Lower lobe of right lung (tissue), 2 donors: ENCODE results near the gene KRTAP4-8. TPM values are rescaled to one million over a fixed set of nuclear protein-coding genes. Genes with fewer than 3 reads are reported as not detected.
"Not testable (repeated sequence)": the region's sequence is repeated elsewhere in the genome, so short reads cannot be mapped to it uniquely, and the experiment has no call there.

ENCODE experiments used
- ATAC-seq, 2 donors: fragments of 200-7000 bp; cut with Tn5 transposase; one replicate each; pipeline ENCODE4 v1.9.1; 2020 to 2022; ENCODE audit warnings: mild to moderate bottlenecking in 2 of 2, moderate library complexity in 2 of 2
- DNase-seq: peaks from one replicate; pipeline ENCODE4 v3.0.0-alpha.2; 2020
- H3K27ac ChIP-seq: fragments of 200-600 bp; one replicate; pipeline ENCODE4 v1.8.0; 2022
- H3K27me3 ChIP-seq: fragments of 200-600 bp; one replicate; pipeline ENCODE4 v1.8.0; 2022; ENCODE audit warnings: low read depth
- H3K36me3 ChIP-seq: fragments of 200-600 bp; one replicate; pipeline ENCODE4 v1.8.0; 2022; ENCODE audit warnings: mild to moderate bottlenecking
- H3K4me1 ChIP-seq: fragments of 200-600 bp; one replicate; pipeline ENCODE4 v1.8.0; 2022
- H3K4me3 ChIP-seq: fragments of 200-600 bp; one replicate; pipeline ENCODE4 v1.8.0; 2022; ENCODE audit warnings: mild to moderate bottlenecking
- H3K9me3 ChIP-seq: fragments of 200-600 bp; one replicate; pipeline ENCODE4 v1.8.0; 2022
- intact Hi-C: fragments of 100-400 bp; cut with DNase I; formaldehyde crosslinking; loops from one replicate; pipeline ENCODE4 v1.11.0; 2022
- total RNA-seq: library from RNA; stranded (reverse); fragmentation: NEBNext Ultra II Directional; extraction: Animal tissue kit (Norgen Biotek cat#: 25700); gene quantifications from one replicate; pipeline ENCODE4 v1.2.1, GENCODE V29; 2021
- TF ChIP-seq, protein P1 (sequence below): fragments of 200-600 bp; IDR thresholded peaks from one replicate; pipeline ENCODE4 v1.8.0; 2022; ENCODE audit warnings: antibody characterized with exemption, mild to moderate bottlenecking
- donor health status: DM: no; HTN: yes; CAD: no; lungs with severe emphysema.

The KRTAP4-8 gene
- total RNA-seq, 1 donor from 2014 or later = not detected

DNA sequence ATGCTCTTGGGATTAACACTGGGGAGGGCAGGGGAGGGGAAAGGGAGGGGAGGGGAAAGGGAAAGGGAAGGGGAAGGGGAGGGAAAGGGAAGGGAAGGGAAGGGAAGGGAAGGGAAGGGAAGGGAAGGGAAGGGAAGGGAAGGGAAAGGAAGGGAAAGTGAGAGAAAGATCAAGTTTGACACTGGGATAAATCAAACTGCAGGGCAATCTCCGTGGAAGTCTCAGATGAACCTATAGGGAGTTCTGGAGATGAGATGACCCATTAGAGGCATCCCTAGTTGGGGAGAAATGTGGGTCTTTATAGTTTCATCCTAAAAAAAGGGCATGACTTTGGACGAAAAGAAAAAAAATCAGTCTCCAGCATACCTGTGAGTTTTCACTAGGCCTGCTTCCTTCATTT is 23.8 kb upstream of the KRTAP4-8 start:
- no peaks in the 10 kb centered on the region for H3K4me1 ChIP-seq
- no peak overlapping the region for H3K27ac ChIP-seq
- no peak overlapping the region for H3K4me3 ChIP-seq
- intact Hi-C loops = no loop called here
- H3K36me3 ChIP-seq = no peaks in the 10 kb centered on the region
- no peak for DNase-seq
- ATAC-seq = no peak
- TF ChIP-seq, protein P1, sequence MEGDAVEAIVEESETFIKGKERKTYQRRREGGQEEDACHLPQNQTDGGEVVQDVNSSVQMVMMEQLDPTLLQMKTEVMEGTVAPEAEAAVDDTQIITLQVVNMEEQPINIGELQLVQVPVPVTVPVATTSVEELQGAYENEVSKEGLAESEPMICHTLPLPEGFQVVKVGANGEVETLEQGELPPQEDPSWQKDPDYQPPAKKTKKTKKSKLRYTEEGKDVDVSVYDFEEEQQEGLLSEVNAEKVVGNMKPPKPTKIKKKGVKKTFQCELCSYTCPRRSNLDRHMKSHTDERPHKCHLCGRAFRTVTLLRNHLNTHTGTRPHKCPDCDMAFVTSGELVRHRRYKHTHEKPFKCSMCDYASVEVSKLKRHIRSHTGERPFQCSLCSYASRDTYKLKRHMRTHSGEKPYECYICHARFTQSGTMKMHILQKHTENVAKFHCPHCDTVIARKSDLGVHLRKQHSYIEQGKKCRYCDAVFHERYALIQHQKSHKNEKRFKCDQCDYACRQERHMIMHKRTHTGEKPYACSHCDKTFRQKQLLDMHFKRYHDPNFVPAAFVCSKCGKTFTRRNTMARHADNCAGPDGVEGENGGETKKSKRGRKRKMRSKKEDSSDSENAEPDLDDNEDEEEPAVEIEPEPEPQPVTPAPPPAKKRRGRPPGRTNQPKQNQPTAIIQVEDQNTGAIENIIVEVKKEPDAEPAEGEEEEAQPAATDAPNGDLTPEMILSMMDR = no peak
- no peaks in the 10 kb centered on the region for H3K27me3 ChIP-seq
- no peaks in the 10 kb centered on the region for H3K9me3 ChIP-seq

DNA sequence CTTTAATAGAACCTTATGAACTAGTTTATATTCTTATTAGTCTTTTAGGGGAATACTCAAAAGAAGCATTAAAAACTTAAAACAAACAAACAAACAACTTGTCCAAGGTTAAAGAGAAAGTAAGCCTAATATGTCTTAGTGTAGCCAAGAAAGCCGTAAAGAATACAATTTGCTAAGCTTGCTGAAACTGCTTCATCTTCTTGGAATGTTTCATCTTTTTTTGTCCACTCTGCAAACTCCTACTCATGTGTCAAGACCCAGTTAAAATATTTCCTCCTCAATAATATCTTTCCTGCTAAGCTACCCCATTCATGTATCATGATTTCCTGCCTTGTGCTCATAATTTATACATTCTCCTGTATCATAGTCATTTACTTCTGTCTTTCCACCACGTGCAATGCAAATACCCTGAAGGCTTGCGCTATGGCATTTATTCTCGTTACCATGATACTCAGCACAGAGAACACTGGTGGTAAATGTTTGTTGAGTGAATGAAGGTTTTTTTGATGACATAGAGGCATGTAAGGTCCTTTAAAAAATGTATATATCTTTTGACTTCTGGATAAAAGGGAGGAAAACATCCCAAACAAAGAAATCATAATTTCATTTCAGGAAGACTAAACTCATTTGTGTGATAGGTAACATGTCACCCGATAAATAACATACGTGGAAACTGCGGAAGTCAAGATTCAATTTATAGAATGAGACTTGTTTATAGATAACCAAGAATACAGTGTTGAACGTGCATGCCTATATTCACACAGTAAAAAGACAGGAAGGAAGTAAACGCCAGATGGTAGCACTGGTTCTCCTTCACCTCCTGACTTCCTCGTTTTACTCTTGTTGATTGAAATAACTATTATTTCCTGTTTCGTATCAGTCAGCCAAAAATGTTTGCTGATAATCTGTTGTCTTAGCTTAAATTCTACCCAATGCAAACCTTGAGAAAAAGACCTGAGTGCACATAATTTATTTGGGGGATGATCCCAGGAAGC is 22.1 kb upstream of the KRTAP4-8 start:
- intact Hi-C loops, ATAC-seq, H3K27ac ChIP-seq, DNase-seq, H3K4me1 ChIP-seq, H3K36me3 ChIP-seq, H3K27me3 ChIP-seq, H3K4me3 ChIP-seq, H3K9me3 ChIP-seq: not testable (repeated sequence)

DNA sequence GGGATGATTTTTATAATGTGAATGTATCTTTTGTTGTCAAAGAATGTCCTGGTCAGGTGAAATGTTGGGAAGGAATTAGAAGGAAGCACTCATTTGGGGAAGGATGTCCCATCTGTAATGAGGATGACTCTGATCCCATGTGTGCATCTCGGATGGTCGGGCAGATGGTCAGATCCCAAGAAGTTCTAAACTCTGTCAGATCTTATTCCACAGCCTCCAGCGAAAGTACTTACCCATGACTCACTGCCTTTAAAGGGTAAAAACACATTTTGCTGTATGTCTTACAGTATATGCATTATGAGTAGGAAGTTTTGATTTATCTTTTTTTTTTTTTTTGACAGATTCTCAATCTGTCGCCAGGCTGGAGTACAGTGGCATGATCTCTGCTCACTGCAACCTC is 20.8 kb upstream of the KRTAP4-8 start:
- intact Hi-C loops = no loop called here
- no peak for DNase-seq
- Histone ChIP-seq H3K36me3 (no peaks in the 10 kb centered on the region), H3K9me3 (no peaks in the 10 kb centered on the region), H3K27ac (no peak overlapping the region), H3K4me1 (no peaks in the 10 kb centered on the region), H3K27me3 (peaks cover 8% of the 10 kb centered on the region), H3K4me3 (no peak overlapping the region)
- TF ChIP-seq, protein P1 = no peak
- ATAC-seq = no peak

DNA sequence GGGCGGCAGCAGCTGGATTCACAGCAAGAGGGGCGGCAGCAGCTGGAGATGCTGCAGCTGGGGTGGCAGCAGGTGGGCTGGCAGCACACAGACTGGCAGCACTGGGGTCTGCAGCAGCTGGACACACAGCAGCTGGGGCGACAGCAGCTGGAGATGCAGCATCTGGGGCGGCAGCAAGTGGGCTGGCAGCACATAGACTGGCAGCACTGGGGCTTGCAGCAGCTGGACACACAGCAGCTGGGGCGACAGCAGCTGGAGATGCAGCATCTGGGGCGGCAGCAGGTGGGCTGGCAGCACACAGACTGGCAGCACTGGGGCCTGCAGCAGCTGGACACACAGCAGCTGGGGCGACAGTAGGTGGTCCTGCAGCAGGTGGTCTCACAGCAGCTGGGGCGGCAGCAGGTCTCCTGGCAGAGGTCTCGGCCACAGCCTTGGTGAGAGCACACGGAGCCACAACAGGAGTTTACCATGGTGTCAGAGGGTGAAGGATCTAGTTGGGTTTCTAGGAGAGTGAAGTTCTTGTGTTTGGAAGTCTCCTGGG is 20.0 kb upstream of the KRTAP4-8 start, which contains the start of gene KRTAP4-11:
KRTAP4-11 (minus strand) TSS at position 528 of the 541 bp plus-strand sequence; CDS start at position 470, 58 bp downstream.
- ATAC-seq, DNase-seq, H3K27ac ChIP-seq, H3K9me3 ChIP-seq, H3K4me3 ChIP-seq, H3K27me3 ChIP-seq, H3K36me3 ChIP-seq, intact Hi-C loops, H3K4me1 ChIP-seq: not testable (repeated sequence)

DNA sequence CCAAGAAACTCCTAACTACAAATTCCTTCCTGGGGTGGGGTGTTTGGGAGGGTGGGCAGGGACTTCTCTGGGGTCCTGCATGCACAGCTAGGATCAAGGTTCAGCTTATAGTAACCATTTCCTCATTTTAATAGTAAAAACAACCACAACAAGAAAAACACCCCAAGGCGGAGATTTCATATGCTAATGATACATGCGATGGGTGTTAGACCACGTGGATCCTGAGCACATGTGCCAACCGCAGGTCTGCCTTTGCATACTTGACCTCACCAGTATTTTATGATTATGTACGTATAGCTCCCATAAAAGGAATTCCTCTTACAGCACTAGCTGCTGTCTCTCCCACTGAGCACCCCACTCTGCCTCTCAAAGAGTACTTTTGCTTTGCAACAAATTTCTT is 18.4 kb upstream of the KRTAP4-8 start:
- Histone ChIP-seq H3K4me1 (no peaks in the 10 kb centered on the region), H3K36me3 (no peaks in the 10 kb centered on the region), H3K4me3 (no peak overlapping the region), H3K27me3 (peaks cover 8% of the 10 kb centered on the region), H3K27ac (no peak overlapping the region), H3K9me3 (no peaks in the 10 kb centered on the region)
- DNase-seq (no peak), ATAC-seq (no peak)
- intact Hi-C loops = no loop called here
- TF ChIP-seq, protein P1 = no peak

DNA sequence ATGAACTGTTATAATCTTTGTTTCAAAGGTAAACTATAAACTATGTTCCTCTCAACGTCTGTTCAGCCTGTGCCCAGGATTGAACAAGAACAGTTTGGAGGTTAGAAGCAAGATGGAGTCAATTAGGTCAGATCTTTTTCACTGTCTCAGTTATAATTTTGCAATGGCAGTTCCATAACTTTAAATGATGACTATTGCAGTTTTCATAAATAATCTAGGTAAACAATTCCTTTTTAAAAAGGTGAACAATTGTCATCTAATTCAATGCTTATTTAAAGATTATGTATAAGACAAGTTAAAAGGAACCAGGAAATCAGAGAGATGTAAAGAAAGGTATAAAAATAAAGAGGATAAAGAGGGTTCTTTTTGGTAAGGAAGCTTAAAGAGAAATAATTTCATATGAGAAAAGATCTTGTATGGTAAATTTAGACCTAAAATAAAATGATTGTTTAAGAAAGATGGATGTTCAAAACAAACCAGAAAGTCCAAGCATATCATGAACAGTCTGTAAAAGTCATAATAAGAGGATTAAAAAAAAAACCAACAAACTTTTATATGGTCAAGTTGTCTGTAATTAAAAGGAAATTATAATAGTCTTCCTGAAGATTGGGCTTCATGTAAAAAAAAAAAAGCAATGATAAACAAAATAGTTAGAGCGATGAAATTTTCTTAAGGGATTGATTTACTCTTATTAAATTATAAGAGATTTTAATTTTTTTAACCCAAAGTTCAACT is 13.4 kb upstream of the KRTAP4-8 start:
- DNase-seq = no peak
- ATAC-seq = no peak
- Histone ChIP-seq H3K27ac (no peak overlapping the region), H3K27me3 (peaks cover 5% of the 10 kb centered on the region), H3K9me3 (no peaks in the 10 kb centered on the region), H3K36me3 (no peaks in the 10 kb centered on the region), H3K4me1 (no peaks in the 10 kb centered on the region), H3K4me3 (no peak overlapping the region)
- intact Hi-C loops = no loop called here
- TF ChIP-seq, protein P1 = no peak

DNA sequence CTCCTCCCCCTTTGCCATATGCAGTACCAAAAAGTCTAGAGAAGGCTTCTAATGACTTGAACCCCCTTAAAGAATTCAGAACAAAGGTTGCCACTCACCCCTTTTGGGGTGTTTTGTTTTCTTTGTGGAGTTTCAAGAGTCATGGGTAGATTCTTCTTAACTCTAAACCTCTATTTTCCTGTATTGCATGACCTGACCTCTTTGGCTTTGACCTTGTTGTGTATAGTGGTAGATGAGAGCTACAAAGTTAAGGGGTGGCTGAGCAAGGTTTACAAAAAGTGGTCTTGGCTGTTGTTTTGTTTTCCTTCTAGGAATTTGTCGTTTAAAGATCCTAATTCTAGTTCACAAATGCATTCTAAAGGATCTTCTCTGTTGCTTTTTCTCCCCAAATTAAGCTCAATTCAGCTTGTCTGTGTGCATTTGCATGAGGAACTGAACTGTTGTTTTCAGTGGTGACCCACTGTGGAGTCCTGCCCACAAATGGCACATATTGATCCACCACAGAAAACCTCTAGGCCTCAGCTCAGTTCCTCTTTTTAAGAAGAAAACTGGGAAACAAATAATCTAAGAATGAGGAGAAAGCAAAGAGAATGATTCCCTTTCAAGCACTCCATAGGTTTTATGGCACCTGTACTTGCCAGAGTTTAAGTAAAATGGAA is 10.9 kb upstream of the KRTAP4-8 start:
- DNase-seq, ATAC-seq: not testable (repeated sequence)

More for the DNA sequence above, 10.9 kb upstream of the KRTAP4-8 start:
- H3K27ac ChIP-seq, H3K4me3 ChIP-seq, intact Hi-C loops, H3K4me1 ChIP-seq, H3K36me3 ChIP-seq, H3K27me3 ChIP-seq, H3K9me3 ChIP-seq: not testable (repeated sequence)
